Stimulated activated naive CD8-positive, alpha-beta T cell treated with anti-CD3 and anti-CD28 coated beads, Interleukin-15, Interleukin-2, amounts not matched to agents 100 ng/mL and 50 ng/mL, for 24 hours (primary cell): ENCODE measurements around the gene GRIK2.

Experiments
- H3K27ac Mint-ChIP-seq: one replicate; pipeline ENCODE4 v1.8.0; 2021; ENCODE audit warnings: mild to moderate bottlenecking, mixed read lengths
- H3K27me3 Mint-ChIP-seq: one replicate; pipeline ENCODE4 v1.8.0; 2021; ENCODE audit warnings: mixed read lengths
- H3K36me3 Mint-ChIP-seq: one replicate; pipeline ENCODE4 v1.8.0; 2021; ENCODE audit warnings: low read depth, mixed read lengths
- H3K4me1 Mint-ChIP-seq: one replicate; pipeline ENCODE4 v1.8.0; 2021; ENCODE audit warnings: low read depth, mixed read lengths
- H3K4me3 Mint-ChIP-seq: one replicate; pipeline ENCODE4 v1.8.0; 2021; ENCODE audit warnings: mild to moderate bottlenecking, mixed read lengths
- H3K9me3 Mint-ChIP-seq: one replicate; pipeline ENCODE4 v1.8.0; 2021; ENCODE audit warnings: mixed read lengths

Gene GRIK2

DNA sequence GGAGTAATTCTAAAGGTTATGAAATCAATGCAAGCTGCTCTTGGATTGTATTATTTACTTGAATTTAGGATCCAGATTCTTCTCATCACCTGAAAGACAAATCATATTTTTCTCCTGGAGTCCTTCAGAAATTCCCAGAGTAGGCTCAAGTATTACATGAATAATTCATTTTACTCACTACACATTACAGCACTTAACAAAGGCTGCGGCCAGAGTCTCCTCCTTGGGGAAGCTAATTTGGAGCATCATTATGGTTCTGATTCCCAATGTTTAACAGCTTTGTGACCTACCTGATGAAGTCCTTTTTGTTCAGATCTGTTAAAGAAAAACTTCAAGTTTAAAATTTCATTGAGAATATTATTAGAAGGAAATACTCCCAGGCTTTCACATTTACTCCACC is 28.7 kb downstream of the GRIK2 start:
- no peaks in the 10 kb centered on the region for H3K36me3 Mint-ChIP-seq
- H3K4me3 Mint-ChIP-seq, result no peak overlapping the region
- no peaks in the 10 kb centered on the region for H3K27me3 Mint-ChIP-seq
- H3K27ac Mint-ChIP-seq, result no peak overlapping the region
- H3K4me1 Mint-ChIP-seq, result no peaks in the 10 kb centered on the region
- peaks cover 8% of the 10 kb centered on the region for H3K9me3 Mint-ChIP-seq

DNA sequence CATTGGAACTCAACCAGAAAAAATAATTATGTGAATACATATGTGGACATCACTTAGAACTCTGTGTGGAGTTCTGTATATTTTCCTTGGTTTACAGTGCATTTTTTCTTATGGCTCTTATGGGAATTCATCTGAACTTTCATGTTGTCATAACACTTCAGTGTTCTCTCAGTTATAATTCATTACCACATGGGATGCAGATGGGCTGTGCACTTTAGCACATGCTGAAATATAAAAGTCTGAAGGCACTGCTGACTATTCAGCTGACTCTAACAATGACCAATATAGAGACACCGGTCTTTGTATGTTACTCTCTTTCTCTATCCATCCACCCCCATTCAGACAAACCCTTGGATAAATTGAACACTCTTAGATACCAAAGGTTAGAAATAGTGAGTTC is 29.3 kb downstream of the GRIK2 start:
- Mint-ChIP-seq H3K27me3 (no peaks in the 10 kb centered on the region), H3K9me3 (peaks cover 8% of the 10 kb centered on the region), H3K4me3 (no peak overlapping the region), H3K27ac (no peak overlapping the region), H3K4me1 (no peaks in the 10 kb centered on the region), H3K36me3 (no peaks in the 10 kb centered on the region)

DNA sequence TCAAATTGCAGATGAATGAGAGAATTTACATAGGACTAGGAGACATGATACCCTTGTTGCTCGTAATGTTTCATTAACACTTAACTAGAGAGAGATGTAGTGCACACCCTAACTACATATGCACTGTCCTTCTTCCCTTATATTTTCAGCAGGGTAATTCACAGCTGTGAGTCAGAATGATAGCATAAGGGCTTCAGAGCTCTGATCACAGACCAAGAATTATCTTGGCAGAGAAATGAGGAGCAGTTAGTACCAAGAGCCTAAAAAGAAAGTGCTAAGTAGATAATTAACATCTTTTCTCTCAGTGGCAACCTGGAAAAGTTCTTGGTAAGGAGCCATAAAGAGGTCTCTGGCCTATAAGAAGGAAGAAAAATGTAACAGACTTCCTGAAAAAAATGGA is 35.8 kb downstream of the GRIK2 start:
- no peaks in the 10 kb centered on the region for H3K27me3 Mint-ChIP-seq
- no peaks in the 10 kb centered on the region for H3K4me1 Mint-ChIP-seq
- no peak overlapping the region for H3K27ac Mint-ChIP-seq
- H3K4me3 Mint-ChIP-seq, result no peak overlapping the region
- peaks cover 8% of the 10 kb centered on the region for H3K9me3 Mint-ChIP-seq
- H3K36me3 Mint-ChIP-seq, result no peaks in the 10 kb centered on the region

DNA sequence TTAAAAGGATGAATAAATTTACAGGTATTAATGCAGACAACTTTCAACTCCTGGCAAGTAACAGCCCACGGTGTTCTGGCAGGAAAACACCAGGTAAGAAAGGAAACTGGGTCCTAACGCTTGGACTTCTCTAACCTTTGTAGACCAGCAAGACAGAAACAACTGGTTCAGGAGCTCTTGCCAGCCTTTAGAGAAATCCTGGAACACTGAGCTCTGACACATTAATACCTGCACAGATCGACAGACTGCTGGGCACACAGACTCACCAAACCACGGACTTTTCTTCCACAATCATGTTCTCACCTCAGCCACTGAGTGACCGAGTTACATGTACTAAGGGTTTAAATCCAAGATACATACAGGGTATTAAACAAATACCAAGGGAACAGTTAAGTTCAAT is 36.3 kb downstream of the GRIK2 start:
- Mint-ChIP-seq H3K36me3 (no peaks in the 10 kb centered on the region), H3K27me3 (no peaks in the 10 kb centered on the region), H3K4me3 (no peak overlapping the region), H3K4me1 (no peaks in the 10 kb centered on the region), H3K9me3 (peaks cover 8% of the 10 kb centered on the region), H3K27ac (no peak overlapping the region)

DNA sequence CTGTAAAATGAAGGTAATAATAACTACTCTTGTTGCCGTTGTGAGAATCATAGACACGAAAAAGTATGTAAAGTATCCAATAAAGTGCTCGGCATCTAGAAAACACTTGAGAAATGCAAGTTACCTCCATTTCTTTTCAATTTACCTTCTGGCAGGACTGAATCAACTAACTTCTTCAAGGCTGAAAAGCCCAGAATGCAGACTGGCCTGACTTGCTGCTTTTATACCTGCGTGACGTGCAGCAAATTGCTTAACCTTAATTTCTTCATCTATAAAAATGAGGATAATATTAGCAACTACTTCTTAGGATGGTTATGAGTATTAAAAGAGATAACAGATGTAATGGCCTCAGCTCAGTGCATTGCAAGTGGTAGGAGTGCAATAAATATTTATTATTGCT is 39.6 kb downstream of the GRIK2 start:
- H3K4me3 Mint-ChIP-seq, result no peak overlapping the region
- no peaks in the 10 kb centered on the region for H3K27me3 Mint-ChIP-seq
- H3K27ac Mint-ChIP-seq, result no peak overlapping the region
- no peaks in the 10 kb centered on the region for H3K36me3 Mint-ChIP-seq
- H3K9me3 Mint-ChIP-seq, result no peaks in the 10 kb centered on the region
- H3K4me1 Mint-ChIP-seq, result no peaks in the 10 kb centered on the region

DNA sequence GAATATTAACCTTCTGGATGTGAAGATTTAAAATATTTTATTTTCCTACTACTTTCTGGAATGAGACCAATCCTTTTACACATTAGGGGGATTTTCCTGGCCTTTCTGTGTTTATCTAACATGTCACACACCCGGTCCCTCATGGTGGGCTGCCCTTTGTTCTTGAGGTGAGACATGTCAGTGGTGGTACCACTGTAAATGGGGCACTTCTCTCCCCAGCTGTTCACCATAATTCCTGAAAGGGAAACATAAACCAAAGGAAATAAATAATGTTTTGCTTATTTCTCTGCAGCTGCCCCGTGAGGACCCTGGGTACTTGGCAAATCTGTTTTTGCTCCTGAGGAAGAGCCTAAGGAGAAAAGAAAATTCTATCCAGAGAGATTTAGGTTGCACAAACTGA is 41.1 kb downstream of the GRIK2 start:
- no peak overlapping the region for H3K27ac Mint-ChIP-seq
- H3K36me3 Mint-ChIP-seq, result no peaks in the 10 kb centered on the region
- no peaks in the 10 kb centered on the region for H3K27me3 Mint-ChIP-seq
- no peak overlapping the region for H3K4me3 Mint-ChIP-seq
- no peaks in the 10 kb centered on the region for H3K9me3 Mint-ChIP-seq
- no peaks in the 10 kb centered on the region for H3K4me1 Mint-ChIP-seq

DNA sequence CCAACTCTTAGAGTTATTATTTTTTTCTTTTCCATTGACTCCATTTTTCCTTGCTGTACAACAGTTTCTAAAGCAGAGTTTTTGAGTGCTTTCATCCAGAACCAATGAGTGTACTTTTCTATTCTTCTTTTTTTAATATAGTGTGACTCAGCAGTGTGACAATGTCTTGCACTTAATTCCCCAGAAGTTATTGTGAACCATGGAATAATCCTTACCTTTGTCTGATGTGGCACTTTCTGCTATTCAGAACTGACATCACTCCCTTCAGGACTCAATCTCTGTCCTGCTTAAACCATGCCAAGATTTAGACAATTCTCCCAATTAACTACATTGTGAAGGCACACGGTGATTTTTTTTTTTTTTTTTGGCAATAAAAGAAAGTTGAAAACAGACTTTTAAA is 41.5 kb downstream of the GRIK2 start:
- no peak overlapping the region for H3K4me3 Mint-ChIP-seq
- no peaks in the 10 kb centered on the region for H3K36me3 Mint-ChIP-seq
- H3K27me3 Mint-ChIP-seq, result no peaks in the 10 kb centered on the region
- no peaks in the 10 kb centered on the region for H3K4me1 Mint-ChIP-seq
- H3K27ac Mint-ChIP-seq, result no peak overlapping the region
- no peaks in the 10 kb centered on the region for H3K9me3 Mint-ChIP-seq

DNA sequence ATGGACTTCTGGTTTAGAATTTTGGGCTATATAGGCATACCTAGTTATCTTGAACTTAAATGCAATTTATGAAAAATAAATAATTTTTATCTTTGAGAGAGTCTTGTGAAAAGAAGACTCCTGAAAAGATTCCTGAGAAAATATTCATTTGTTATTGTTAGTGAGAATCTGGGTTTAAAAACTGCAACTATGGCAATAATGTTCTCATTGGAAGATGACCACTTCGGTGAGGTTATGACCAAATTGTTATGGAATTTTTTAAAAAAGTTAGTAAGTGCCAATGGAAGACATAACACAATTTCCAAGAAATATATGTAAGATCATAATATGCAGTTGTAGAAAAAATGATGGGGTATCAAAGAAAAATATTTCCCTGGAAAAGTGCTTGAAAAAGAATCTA is 46.3 kb downstream of the GRIK2 start:
- Mint-ChIP-seq H3K27ac (no peak overlapping the region), H3K9me3 (no peaks in the 10 kb centered on the region), H3K27me3 (no peaks in the 10 kb centered on the region), H3K4me1 (no peaks in the 10 kb centered on the region), H3K4me3 (no peak overlapping the region), H3K36me3 (no peaks in the 10 kb centered on the region)

DNA sequence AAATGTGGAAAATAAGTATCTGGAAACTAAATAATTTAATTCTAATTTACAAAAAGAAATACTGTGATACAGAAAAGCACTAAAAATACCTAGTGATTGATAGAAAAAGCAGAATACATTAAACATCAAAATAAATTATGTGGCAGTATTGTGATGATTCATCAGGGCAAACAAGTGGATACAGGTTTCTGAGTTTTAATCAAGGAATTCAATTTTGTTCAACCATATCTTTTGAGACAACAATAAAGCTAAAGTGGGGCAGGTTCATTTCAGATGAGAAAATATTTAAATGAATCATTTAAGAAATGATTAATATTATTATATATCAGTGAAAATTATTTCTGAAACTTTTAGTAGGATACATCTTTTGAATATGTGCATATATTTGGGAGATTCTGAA is 49.8 kb downstream of the GRIK2 start:
- Mint-ChIP-seq H3K27ac (no peak overlapping the region), H3K36me3 (no peaks in the 10 kb centered on the region), H3K4me1 (no peaks in the 10 kb centered on the region), H3K4me3 (no peak overlapping the region), H3K27me3 (no peaks in the 10 kb centered on the region), H3K9me3 (no peaks in the 10 kb centered on the region)

DNA sequence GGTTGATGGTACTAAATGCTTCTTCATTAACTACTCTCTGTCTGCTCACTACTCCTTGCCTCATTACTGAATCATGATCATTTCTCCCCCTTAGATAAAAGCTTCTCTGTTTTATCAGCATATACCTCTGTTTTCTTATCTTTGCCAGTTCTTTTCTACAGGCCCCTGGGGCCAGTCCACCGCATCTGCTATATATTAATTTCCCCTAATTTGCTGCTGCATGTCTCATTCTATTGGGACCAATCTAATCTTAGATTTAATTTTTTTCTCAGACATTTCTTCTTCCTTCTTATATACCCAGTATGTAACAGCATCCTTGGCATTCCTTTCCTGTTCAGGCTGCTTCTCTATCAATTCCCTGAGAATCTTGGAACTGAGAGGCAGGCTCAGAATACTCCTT is 51.2 kb downstream of the GRIK2 start:
- Mint-ChIP-seq H3K27me3 (no peaks in the 10 kb centered on the region), H3K27ac (no peak overlapping the region), H3K4me3 (no peak overlapping the region), H3K4me1 (no peaks in the 10 kb centered on the region), H3K9me3 (no peaks in the 10 kb centered on the region), H3K36me3 (no peaks in the 10 kb centered on the region)

DNA sequence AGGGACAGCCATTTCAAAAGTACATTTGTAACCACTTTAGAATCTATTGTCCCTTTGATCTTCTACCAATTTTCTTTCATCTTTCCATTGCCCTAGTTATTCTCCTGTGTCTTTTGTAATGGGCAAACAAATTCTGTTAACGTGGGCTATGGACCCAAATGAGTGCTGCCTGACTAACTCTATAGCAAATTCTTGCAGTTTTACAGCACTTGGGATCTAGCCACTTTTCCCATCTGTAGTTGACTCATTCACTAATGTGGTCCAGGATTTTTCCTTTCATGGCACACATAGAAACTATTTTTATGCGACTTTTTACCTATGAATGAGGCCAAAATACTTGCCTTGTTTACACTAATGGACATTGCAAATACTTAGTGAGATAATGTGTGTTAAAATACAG is 52.0 kb downstream of the GRIK2 start:
- H3K36me3 Mint-ChIP-seq, result no peaks in the 10 kb centered on the region
- H3K4me1 Mint-ChIP-seq, result no peaks in the 10 kb centered on the region
- H3K9me3 Mint-ChIP-seq, result no peaks in the 10 kb centered on the region
- H3K27me3 Mint-ChIP-seq, result no peaks in the 10 kb centered on the region
- no peak overlapping the region for H3K27ac Mint-ChIP-seq
- H3K4me3 Mint-ChIP-seq, result no peak overlapping the region

DNA sequence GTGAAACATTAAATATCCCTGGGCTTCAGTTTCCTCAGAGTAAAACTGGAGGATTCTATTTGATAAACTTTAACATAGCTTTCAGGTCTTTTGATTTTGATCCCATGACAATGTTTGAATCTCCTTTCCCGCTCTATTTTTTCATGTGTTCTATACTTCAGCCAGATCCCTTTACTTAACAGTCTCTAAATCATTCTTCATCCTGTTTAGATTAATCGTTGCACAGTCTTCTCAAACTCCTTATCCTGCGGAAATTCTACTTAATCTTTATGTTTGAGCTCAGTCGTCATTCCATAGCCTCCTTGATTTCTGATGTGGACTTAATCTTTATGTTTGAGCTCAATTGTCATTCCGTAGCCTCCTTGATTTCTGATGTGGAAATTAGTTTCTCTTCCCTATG is 57.4 kb downstream of the GRIK2 start:
- no peak overlapping the region for H3K27ac Mint-ChIP-seq
- H3K36me3 Mint-ChIP-seq, result no peaks in the 10 kb centered on the region
- H3K9me3 Mint-ChIP-seq, result no peaks in the 10 kb centered on the region
- H3K4me3 Mint-ChIP-seq, result no peak overlapping the region
- no peaks in the 10 kb centered on the region for H3K4me1 Mint-ChIP-seq
- H3K27me3 Mint-ChIP-seq, result no peaks in the 10 kb centered on the region

DNA sequence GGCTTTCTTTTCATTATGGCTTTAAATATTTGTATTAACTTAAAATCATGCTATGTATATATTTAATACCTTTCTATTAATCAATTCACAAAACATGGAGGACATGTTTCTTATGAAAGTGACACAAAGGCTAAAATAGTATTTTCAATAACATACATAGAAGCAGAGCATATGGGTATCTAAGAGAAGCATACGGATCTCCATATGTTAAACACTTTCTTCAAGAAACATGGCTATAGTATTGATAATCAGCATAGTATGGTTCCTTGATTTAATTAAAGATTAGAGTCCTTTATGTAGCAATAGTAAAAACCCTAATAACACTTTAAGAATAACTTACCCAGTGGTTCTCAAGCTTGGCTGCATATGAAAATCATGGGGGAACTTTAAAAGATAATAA is 58.5 kb downstream of the GRIK2 start:
- H3K27me3 Mint-ChIP-seq, result no peaks in the 10 kb centered on the region
- H3K36me3 Mint-ChIP-seq, result no peaks in the 10 kb centered on the region
- H3K27ac Mint-ChIP-seq, result no peak overlapping the region
- H3K4me3 Mint-ChIP-seq, result no peak overlapping the region
- no peaks in the 10 kb centered on the region for H3K4me1 Mint-ChIP-seq
- H3K9me3 Mint-ChIP-seq, result no peaks in the 10 kb centered on the region

DNA sequence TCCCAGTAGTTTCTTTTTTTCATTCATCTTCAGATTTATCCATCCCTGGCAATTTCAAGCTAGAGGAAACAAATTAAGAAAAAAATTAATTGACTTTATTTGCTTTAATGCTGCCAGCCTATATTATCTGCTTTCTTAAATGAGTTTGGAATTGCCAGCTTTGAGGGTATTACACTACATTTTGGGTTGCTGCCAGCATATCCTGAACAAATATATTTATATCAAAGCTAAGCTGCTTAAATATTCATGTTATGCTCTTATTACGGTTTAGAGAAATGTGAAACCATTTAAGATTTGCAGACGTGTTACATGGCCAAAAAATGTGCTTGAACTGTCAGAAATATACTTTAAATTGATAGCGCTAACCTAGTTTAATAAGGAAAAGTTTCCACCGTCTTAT is 59.7 kb downstream of the GRIK2 start:
- H3K4me3 Mint-ChIP-seq, result no peak overlapping the region
- H3K9me3 Mint-ChIP-seq, result no peaks in the 10 kb centered on the region
- no peaks in the 10 kb centered on the region for H3K4me1 Mint-ChIP-seq
- H3K27me3 Mint-ChIP-seq, result no peaks in the 10 kb centered on the region
- no peak overlapping the region for H3K27ac Mint-ChIP-seq
- H3K36me3 Mint-ChIP-seq, result no peaks in the 10 kb centered on the region

DNA sequence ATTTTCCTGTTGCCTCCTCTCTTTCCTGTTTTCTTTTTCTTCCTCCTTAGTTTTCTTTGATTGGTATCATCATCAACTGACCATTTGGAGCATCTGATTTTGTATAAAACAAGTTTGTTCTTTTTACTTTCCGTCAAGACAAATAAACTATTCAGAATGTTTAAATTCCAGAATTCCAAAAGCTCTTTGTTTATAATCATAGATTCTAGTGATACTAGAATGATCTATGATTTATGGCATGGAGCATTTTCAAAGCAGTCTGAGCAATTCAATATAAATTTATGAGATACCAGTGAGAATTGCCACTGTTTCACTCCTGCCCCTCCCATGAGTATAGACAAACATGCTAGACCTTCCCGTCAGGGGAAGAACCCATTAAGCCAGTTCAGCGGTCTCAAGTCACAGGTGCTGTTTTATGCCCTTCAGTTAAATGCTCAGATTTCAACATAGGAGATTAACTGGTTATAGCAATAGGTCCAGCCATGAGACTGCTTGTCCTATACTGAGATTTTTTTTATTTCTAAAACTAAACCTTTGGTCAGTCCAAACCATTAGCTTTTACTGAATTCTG is 60.7 kb downstream of the GRIK2 start:
- H3K4me3 Mint-ChIP-seq, result no peak overlapping the region
- H3K4me1 Mint-ChIP-seq, result no peaks in the 10 kb centered on the region
- no peaks in the 10 kb centered on the region for H3K27me3 Mint-ChIP-seq
- H3K9me3 Mint-ChIP-seq, result no peaks in the 10 kb centered on the region
- no peak overlapping the region for H3K27ac Mint-ChIP-seq
- H3K36me3 Mint-ChIP-seq, result no peaks in the 10 kb centered on the region

DNA sequence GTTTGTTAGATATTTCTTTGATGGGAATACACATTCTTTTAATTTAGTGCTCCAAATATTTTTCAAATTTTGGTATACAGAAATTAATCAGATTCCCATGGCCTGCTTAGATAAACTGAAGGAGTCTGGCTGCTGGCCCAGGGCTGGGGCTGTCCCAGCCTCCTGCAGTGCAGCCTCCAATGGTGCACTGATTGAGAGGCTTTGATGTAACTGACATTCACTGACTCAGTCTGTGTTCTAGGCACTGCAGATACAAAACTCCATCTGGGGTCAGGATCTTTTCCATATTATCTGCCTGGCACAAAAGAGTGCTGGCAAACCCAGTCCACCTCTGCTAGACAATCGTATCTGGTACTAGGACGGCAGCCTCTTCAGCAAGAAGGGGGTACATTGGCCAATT is 64.8 kb downstream of the GRIK2 start:
- peaks cover 3% of the 10 kb centered on the region for H3K9me3 Mint-ChIP-seq
- H3K36me3 Mint-ChIP-seq, result no peaks in the 10 kb centered on the region
- no peaks in the 10 kb centered on the region for H3K4me1 Mint-ChIP-seq
- no peak overlapping the region for H3K27ac Mint-ChIP-seq
- H3K4me3 Mint-ChIP-seq, result no peak overlapping the region
- H3K27me3 Mint-ChIP-seq, result no peaks in the 10 kb centered on the region

DNA sequence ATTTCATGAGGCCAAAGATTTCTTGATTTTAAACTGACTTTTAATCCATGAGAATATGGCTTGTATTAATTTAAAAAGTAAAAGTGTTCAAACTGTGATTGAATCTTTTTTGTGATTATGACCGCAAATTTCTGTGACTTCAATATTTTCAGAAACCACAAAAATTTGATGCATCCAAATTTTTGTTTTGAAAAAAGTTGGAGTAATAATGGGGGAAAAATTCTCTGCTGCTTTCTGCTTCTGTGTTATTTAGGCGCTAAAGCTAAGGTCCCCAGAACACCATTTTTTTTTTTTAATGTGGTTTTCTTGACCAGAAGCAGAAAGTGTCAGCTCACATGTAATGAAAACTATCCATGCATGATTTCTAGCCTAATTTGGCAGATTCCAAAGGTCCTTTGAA is 65.3 kb downstream of the GRIK2 start:
- Mint-ChIP-seq H3K4me3 (no peak overlapping the region), H3K36me3 (no peaks in the 10 kb centered on the region), H3K27me3 (no peaks in the 10 kb centered on the region), H3K9me3 (peaks cover 3% of the 10 kb centered on the region), H3K27ac (no peak overlapping the region), H3K4me1 (no peaks in the 10 kb centered on the region)
